ENCODE data around the gene KIF2C. TPM values are rescaled to one million over a fixed set of nuclear protein-coding genes. Genes with fewer than 3 reads are reported as not detected.

The KIF2C gene
- total and polyA plus RNA-seq, 9 of the 15 experiments (the other 6 are each of a cell fraction or from before 2014, with no cell fraction given) = 84.9 to 226 (median 169) TPM

DNA sequence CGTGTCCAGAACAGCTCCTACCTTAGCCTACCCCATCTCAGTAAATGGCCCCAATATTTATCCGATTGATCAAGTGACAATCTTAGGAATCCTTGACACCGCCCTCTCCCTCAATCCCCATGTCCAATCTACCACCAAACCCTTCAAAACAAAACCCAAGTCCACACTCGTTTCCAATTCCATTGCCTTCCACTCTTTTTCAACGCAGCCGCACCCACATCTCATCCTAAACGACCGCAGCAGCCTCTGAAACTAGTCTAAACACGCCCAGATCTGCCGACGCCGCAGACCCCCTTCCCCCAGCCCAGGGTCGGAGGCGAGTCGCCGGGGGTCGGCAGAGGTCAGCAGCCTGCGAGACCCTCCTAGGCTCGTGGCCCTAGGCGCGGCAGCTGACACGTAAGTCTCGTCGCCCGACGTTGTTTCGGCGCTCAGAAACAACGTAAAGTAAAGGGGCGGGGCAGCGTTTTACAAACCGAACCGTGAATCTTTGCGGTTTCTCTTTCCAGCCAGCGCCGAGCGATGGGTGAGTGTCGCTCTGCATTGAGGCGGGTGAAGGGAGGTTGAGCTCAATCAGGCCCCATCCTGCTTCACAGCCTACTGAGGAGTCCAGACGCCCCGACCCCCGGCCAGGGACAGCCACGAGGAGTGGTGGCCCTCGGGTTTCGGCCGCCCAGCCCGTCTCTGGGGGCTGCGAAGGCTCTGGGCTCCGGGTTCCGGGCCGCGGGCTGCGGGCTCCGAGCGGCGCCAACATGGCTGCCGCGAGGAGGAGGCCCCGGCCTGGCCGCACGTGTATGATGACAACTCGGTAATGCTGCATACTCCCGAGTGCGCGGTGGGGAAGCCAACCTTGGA is 35.7 kb downstream of the KIF2C start, which contains the start of gene RPS8 (continued):
- TF ChIP-seq HCFC1 (IDR thresholded peaks at IDR 0.05; ENCODE audit: low read depth, low read length) (peak; percentile 86), ETV6 (IDR thresholded peaks at IDR 0.05; ENCODE audit: borderline replicate concordance in 1 of 2, low read depth in 2 of 2, low read length in 1 of 2) (no peak), ETV6 (CRISPR knock-in tag; IDR thresholded peaks at IDR 0.05; ENCODE audit: borderline replicate concordance) (no peak; the same call in none of the 2 replicates), ZNF717 (CRISPR knock-in tag; IDR thresholded peaks at IDR 0.05) (no peak), PHB (CRISPR knock-in tag; IDR thresholded peaks at IDR 0.05) (0 out of 2 replicates have a peak, but pooled peaks have one; percentile 43), FOXK2 (conservative IDR thresholded peaks at IDR 0.05 in 1 of 2, IDR thresholded peaks at IDR 0.05 in 1 of 2; ENCODE audit: low read depth in 2 of 2) (peak; percentile 89 to 90), SOX6 (IDR thresholded peaks at IDR 0.05) (no peak; the same call in 1 of the 2 replicates), MIER1 (IDR thresholded peaks at IDR 0.05; ENCODE audit: low read depth) (peak; percentile 71; the same call in 1 of the 2 replicates), RFX1 (IDR thresholded peaks at IDR 0.05) (no peak), ZNF324 (CRISPR knock-in tag; IDR thresholded peaks at IDR 0.05) (0 out of 2 replicates have a peak, but pooled peaks have one; percentile 4), NFIC (IDR thresholded peaks at IDR 0.05) (peak; percentile 70; the same call in 1 of the 2 replicates), SP2 (IDR thresholded peaks at IDR 0.05; ENCODE audit: extremely low read depth, low read depth, low read length, poor library complexity, severe bottlenecking) (peak; percentile 16), RBM17 (IDR thresholded peaks at IDR 0.05; ENCODE audit: borderline replicate concordance, low read depth, low read length) (no peak), RAD21 (CRISPR knock-in tag; conservative IDR thresholded peaks at IDR 0.05 in 1 of 2, IDR thresholded peaks at IDR 0.05 in 1 of 2) (no peak)
- TF ChIP-seq, protein P1, sequence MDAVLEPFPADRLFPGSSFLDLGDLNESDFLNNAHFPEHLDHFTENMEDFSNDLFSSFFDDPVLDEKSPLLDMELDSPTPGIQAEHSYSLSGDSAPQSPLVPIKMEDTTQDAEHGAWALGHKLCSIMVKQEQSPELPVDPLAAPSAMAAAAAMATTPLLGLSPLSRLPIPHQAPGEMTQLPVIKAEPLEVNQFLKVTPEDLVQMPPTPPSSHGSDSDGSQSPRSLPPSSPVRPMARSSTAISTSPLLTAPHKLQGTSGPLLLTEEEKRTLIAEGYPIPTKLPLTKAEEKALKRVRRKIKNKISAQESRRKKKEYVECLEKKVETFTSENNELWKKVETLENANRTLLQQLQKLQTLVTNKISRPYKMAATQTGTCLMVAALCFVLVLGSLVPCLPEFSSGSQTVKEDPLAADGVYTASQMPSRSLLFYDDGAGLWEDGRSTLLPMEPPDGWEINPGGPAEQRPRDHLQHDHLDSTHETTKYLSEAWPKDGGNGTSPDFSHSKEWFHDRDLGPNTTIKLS (IDR thresholded peaks at IDR 0.05; ENCODE audit: borderline replicate concordance, low read depth) = peak; percentile 99
- TF ChIP-seq, protein P2, sequence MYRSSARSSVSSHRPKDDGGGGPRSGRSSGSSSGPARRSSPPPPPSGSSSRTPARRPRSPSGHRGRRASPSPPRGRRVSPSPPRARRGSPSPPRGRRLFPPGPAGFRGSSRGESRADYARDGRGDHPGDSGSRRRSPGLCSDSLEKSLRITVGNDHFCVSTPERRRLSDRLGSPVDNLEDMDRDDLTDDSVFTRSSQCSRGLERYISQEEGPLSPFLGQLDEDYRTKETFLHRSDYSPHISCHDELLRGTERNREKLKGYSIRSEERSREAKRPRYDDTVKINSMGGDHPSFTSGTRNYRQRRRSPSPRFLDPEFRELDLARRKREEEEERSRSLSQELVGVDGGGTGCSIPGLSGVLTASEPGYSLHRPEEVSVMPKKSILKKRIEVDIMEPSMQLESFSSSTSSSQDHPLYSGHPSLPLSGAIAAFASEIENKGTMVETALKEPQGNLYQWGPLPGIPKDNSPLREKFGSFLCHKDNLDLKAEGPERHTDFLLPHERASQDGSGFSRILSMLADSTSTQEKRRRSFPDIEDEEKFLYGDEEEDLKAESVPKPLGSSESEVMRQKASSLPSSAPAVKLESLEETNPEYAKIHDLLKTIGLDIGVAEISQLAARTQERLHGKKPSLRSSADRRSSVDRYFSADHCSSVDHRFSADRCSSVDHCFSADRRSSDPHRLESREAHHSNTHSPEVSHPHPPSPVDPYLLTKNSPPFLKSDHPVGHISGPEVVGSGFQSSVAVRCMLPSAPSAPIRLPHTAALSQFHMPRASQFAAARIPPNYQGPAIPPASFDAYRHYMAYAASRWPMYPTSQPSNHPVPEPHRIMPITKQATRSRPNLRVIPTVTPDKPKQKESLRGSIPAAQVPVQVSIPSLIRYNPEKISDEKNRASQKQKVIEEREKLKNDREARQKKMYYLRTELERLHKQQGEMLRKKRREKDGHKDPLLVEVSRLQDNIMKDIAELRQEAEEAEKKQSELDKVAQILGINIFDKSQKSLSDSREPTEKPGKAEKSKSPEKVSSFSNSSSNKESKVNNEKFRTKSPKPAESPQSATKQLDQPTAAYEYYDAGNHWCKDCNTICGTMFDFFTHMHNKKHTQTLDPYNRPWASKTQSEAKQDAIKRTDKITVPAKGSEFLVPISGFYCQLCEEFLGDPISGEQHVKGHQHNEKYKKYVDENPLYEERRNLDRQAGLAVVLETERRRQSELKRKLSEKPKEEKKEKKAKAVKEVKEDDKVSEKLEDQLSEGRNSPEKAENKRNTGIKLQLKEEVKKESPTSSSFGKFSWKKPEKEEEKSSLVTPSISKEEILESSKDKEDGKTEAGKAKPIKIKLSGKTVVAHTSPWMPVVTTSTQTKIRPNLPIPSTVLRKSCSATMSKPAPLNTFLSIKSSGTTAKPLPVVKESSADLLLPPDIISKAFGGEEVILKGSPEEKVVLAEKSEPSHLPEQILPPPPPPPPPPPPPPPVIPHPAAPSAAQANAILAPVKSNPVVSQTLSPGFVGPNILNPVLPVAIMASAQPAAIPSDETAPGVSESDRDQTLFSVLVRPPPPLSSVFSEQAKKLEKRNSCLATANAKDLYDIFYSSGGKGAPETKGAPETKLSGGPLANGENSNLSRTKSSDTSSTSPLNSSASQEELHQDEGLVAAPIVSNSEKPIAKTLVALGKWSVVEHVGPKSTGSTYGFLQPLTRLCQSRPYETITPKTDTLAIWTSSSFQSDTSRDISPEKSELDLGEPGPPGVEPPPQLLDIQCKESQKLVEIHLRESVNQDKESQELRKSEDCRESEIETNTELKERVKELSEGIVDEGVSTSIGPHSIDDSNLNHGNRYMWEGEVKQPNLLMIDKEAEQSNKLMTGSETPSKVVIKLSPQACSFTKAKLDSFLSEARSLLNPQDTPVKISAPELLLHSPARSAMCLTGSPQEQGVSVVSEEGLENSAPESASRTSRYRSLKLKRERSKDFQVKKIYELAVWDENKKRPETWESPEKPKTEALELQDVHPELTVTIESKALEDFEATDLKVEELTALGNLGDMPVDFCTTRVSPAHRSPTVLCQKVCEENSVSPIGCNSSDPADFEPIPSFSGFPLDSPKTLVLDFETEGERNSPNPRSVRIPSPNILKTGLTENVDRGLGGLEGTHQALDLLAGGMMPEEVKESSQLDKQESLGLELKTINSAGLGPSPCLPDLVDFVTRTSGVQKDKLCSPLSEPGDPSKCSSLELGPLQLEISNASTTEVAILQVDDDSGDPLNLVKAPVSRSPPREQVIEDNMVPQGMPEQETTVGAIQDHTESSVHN (IDR thresholded peaks at IDR 0.05; ENCODE audit: borderline replicate concordance in 1 of 2, low read depth in 1 of 2) = peak in 1 of 2 experiments; percentile 82; a peak in 1 of 4 replicates

Data from K562 (cell line).